ENCODE results near the gene FAM174A.
"Not testable (repeated sequence)": the region's sequence is repeated elsewhere in the genome, so short reads cannot be mapped to it uniquely, and the experiment has no call there.

Gene FAM174A

DNA sequence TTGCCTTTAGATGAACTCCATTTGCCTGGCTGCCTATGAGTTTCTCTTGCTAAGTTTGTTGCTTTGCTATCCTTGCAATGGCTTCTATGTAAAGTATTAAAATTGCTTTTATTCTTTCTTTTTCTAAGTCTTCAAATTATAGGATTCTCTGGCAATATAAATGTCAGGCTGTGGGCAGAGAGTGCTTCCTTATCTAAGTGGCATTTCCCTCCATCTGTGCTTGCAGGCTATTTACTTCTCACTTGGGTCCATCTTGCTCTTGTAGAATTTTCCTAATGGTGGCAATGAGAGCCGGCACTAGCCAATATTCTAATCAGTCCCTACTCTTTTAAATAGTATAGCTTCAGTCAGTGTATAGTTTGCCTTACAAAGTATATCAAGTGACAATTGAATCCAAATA is 63.3 kb downstream of the FAM174A start:
- H3K27me3 Mint-ChIP-seq: no peaks in the 10 kb centered on the region
- no peak for DNase-seq
- no peaks in the 10 kb centered on the region for H3K36me3 Mint-ChIP-seq (ENCODE audit: low read depth)
- peaks cover 1% of the 10 kb centered on the region for H3K4me1 Mint-ChIP-seq
- H3K9me3 Mint-ChIP-seq: no peaks in the 10 kb centered on the region
- no peak overlapping the region for H3K27ac Mint-ChIP-seq
- ATAC-seq: no peak
- no peak overlapping the region for H3K4me3 Mint-ChIP-seq

DNA sequence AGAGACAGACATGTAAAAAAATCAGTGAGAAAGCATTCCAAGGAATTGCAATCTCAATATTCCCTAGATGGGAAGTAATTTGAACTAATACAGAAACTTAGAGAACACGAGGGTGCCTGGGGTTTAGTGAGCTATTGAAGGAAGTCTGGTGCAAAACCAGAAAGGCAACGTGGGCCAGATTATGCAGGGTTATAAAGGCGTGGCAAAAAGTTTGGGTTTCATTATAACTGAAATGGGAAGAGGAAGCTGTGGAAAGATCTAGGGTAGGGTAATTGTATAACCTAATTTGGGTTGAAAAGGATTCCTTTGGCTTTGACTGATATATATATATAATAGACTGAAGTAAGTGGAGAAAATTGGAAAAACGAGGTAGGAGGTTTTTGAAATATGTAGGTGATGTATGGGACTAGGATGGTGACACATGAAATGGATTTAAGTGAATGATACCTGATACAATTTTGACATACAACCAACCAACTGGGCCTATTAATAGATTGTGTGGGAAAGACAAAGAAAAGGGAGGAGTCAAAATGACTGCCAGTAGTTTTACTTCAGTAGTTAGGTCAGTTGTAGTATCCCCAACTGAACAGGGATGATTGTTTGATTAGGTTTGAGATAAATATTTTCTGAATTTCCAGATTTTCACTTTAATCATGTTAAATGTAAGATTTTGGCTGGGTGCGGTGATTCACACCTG is 65.3 kb downstream of the FAM174A start:
- Mint-ChIP-seq H3K27ac (no peak overlapping the region), H3K36me3 (ENCODE audit: low read depth) (no peaks in the 10 kb centered on the region), H3K4me1 (peaks cover under 1% of the 10 kb centered on the region), H3K27me3 (no peaks in the 10 kb centered on the region), H3K9me3 (no peaks in the 10 kb centered on the region), H3K4me3 (no peak overlapping the region)
- no peak for DNase-seq
- no peak for ATAC-seq

GRCh38 chr5:100603141-100603540 is 68.0 kb downstream of the FAM174A start:
- Mint-ChIP-seq H3K27me3 (no peaks in the 10 kb centered on the region), H3K9me3 (no peaks in the 10 kb centered on the region), H3K4me1 (no peaks in the 10 kb centered on the region), H3K27ac (no peak overlapping the region), H3K36me3 (ENCODE audit: low read depth) (no peaks in the 10 kb centered on the region), H3K4me3 (no peak overlapping the region)
- DNase-seq (no peak), ATAC-seq (no peak)

DNA sequence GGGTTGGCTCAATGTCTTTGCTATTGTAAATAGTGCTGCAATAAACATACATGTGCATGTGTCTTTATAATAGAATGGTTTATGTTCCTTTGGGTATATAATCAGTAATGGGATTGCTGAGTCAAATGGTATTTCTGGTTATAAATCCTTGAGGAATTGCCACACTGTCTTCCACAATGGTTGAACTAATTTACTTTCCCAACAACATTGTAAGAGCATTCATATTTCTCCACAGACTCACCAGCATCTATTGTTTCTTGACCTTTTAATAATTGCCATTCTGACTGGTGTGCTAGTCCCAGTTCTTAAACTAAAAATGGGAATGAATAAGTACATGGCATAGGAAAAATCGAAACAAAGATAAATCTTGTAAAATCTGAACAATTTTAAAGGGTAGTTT is 68.8 kb downstream of the FAM174A start:
- not testable (repeated sequence) for H3K27me3 Mint-ChIP-seq; ATAC-seq; H3K36me3 Mint-ChIP-seq (ENCODE audit: low read depth)

GRCh38 chr5:100609594-100609993 is 74.4 kb downstream of the FAM174A start:
- no peak overlapping the region for H3K4me3 Mint-ChIP-seq
- no peak for ATAC-seq
- peaks cover 25% of the 10 kb centered on the region for H3K27me3 Mint-ChIP-seq
- DNase-seq: no peak
- H3K4me1 Mint-ChIP-seq: no peaks in the 10 kb centered on the region
- H3K36me3 Mint-ChIP-seq (ENCODE audit: low read depth): no peaks in the 10 kb centered on the region
- no peak overlapping the region for H3K27ac Mint-ChIP-seq
- H3K9me3 Mint-ChIP-seq: no peaks in the 10 kb centered on the region

More for the DNA sequence above, 68.8 kb downstream of the FAM174A start:
- DNase-seq, H3K27ac Mint-ChIP-seq, H3K4me3 Mint-ChIP-seq, H3K4me1 Mint-ChIP-seq, H3K9me3 Mint-ChIP-seq: not testable (repeated sequence)

DNA sequence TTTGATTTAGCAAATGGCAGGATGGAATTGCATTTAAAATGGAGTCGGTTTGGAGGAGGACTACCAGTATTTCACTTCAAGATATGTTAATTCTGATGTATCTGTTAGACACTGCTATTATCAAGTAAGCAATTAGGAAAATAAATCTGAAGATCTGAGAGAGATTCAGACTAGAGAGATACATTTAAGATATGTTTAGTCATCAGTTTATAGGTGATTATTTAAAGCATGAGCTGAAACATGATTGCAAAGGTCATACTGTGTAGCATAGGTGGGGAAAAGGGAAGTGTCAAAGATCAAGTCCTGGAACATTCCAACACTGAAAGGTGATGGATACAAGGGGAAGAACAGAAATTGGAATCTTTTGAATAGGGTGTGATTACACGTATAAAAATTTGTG is 79.1 kb downstream of the FAM174A start:
- Mint-ChIP-seq H3K27me3 (peaks cover 22% of the 10 kb centered on the region), H3K4me3 (no peak overlapping the region), H3K27ac (no peak overlapping the region), H3K4me1 (no peaks in the 10 kb centered on the region), H3K9me3 (no peaks in the 10 kb centered on the region), H3K36me3 (ENCODE audit: low read depth) (no peaks in the 10 kb centered on the region)
- no peak for ATAC-seq
- DNase-seq: no peak

GRCh38 chr5:100615362-100615761 is 80.2 kb downstream of the FAM174A start:
- no peak for DNase-seq
- H3K4me1 Mint-ChIP-seq: no peaks in the 10 kb centered on the region
- H3K27ac Mint-ChIP-seq: no peak overlapping the region
- no peaks in the 10 kb centered on the region for H3K9me3 Mint-ChIP-seq
- H3K27me3 Mint-ChIP-seq: peaks cover 15% of the 10 kb centered on the region
- no peak for ATAC-seq
- H3K36me3 Mint-ChIP-seq (ENCODE audit: low read depth): no peaks in the 10 kb centered on the region
- H3K4me3 Mint-ChIP-seq: no peak overlapping the region

DNA sequence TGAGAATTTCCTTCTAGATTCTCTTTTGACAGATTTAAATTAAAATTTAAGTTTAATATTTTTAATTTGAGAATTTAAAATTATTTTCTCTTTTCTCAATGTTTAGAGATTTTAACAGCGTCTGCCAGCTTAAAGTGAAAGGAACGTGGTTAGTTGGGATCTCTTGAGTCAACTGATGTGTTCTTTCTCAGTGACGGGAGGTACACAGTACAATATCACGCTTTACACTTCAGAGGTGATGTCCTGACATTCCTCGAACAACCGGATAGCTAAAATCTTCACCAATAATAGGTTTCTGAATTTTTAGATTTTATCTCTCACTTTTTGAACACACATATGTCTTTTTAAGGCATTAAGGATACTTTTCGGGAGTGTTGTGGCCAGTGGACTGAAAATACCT is 81.1 kb downstream of the FAM174A start:
- H3K9me3 Mint-ChIP-seq: no peaks in the 10 kb centered on the region
- H3K4me1 Mint-ChIP-seq: no peaks in the 10 kb centered on the region
- DNase-seq (no peak), ATAC-seq (no peak)
- no peak overlapping the region for H3K27ac Mint-ChIP-seq
- no peak overlapping the region for H3K4me3 Mint-ChIP-seq
- H3K27me3 Mint-ChIP-seq: peaks cover 10% of the 10 kb centered on the region
- no peaks in the 10 kb centered on the region for H3K36me3 Mint-ChIP-seq (ENCODE audit: low read depth)

DNA sequence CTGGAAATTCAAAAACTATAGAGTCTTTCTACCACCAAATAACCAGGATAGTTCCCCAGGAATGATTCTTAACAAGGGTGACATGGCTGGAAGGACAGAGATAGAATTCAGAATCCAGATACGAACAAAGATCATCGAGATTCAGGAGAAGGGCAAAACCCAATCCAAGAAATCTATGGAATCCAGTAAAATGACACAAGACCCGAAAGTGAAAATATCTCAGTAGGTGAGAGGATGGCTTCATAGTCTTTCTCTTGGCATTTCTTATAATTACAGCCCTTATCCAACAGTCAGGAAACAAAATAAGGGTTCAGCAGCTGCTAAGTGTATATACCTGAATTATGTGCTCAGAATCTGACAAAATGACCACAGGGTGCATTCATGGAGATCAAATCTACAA is 81.8 kb downstream of the FAM174A start:
- ATAC-seq (no peak), DNase-seq (no peak)
- H3K36me3 Mint-ChIP-seq (ENCODE audit: low read depth): no peaks in the 10 kb centered on the region
- no peak overlapping the region for H3K27ac Mint-ChIP-seq
- H3K9me3 Mint-ChIP-seq: no peaks in the 10 kb centered on the region
- no peak overlapping the region for H3K4me3 Mint-ChIP-seq
- peaks cover 7% of the 10 kb centered on the region for H3K27me3 Mint-ChIP-seq
- H3K4me1 Mint-ChIP-seq: no peaks in the 10 kb centered on the region

DNA sequence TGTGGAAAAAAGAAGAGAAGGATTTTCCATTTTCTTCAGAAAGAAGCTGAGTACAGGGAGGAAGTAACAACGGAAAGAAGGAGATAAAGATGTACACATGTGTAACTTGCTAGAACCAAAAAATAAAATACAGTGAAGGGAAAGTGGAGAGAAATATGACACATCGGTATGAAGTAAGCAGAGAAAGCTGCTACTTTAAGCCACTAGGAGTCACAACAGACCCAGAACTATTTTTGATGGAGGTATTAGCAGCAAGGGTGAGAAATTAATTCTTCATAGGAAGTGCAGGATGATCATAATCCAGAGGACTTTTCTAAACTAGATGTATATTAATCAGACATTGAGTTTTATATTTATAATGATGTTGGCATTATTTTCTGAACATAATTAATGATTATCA is 88.5 kb downstream of the FAM174A start:
- Mint-ChIP-seq H3K27ac (no peak overlapping the region), H3K36me3 (ENCODE audit: low read depth) (no peaks in the 10 kb centered on the region), H3K4me1 (no peaks in the 10 kb centered on the region), H3K9me3 (no peaks in the 10 kb centered on the region), H3K27me3 (no peaks in the 10 kb centered on the region), H3K4me3 (no peak overlapping the region)
- ATAC-seq (peak; percentile 63), DNase-seq (no peak)

DNA sequence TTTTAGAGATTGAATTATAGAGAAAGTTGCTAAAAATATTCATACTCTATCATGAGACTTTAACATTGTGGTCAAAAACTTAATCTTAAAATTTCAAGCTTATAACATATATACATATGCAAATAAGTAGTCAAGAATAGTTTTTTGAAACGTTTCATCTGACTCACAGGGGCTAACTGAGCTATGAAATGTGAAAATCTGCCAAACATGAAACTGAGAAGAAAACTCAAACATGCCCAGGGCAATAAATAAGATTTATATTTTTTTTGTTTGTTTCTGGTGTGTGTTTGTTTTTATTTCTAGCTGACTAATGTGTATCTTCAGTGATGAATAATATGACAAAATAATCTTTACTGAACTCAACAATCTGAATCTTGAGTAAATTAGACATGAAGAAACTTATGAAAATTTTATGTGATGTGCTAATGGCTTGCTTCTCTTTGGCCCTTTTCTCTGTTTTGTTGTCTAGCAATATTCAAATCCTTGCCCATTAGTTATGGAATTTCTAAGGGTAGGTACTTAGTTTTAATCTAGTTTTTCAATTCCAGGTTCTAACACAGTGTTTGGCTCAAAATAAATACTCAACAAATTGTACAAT is 99.9 kb downstream of the FAM174A start:
- Mint-ChIP-seq H3K36me3 (ENCODE audit: low read depth) (no peaks in the 10 kb centered on the region), H3K4me1 (no peaks in the 10 kb centered on the region), H3K9me3 (no peaks in the 10 kb centered on the region), H3K4me3 (no peak overlapping the region), H3K27me3 (no peaks in the 10 kb centered on the region), H3K27ac (no peak overlapping the region)
- ATAC-seq: no peak
- DNase-seq: no peak
